A549 (cell line): ENCODE measurements around the gene MEIS1. TPM values are rescaled to one million over a fixed set of nuclear protein-coding genes. Genes with fewer than 3 reads are reported as not detected.

Source experiments
- ATAC-seq, 2 experiments: fragments of 200-7000 bp in 1 of 2; fragments of >200 bp in 1 of 2; cut with Nextera tagmentation in 1 of 2; cut with Tn5 transposase in 1 of 2; 3 replicates each; pipeline versions ENCODE4 v1.8.0 to v1.9.1; 2018 to 2020; ENCODE audit warnings: mild to moderate bottlenecking in 1 of 2, moderate library complexity in 1 of 2
- CTCF ChIA-PET: fragments of 300-600 bp; sonication (Branson Sonifier 250); formaldehyde crosslinking; extraction: SDS; loops from one replicate; lab custom pipeline; 2021; ENCODE audit warnings: antibody characterized with exemption, inconsistent platforms; lab: Yijun Ruan, JAX
- POLR2A ChIA-PET: fragments of 350-600 bp; formaldehyde crosslinking; extraction: SDS; loops from one replicate; lab custom pipeline; 2021; ENCODE audit warnings: antibody characterized with exemption, inconsistent platforms; lab: Yijun Ruan, JAX
- DNase-seq, 2 experiments: peaks; one replicate each; pipeline versions ENCODE4 v3.0.0 to v3.0.0-alpha.2; 2011 to 2016; ENCODE audit warnings: low read depth in 1 of 2, low spot score in 1 of 2
- FAIRE-seq: peaks from 2 replicates; lab custom pipeline; 2011; peaks lifted over from hg19 to GRCh38; lab: Jason Lieb, UNC
- H3K27ac ChIP-seq, 2 experiments: fragments of >200 bp; sonication (Bioruptor Twin); formaldehyde crosslinking; 3 replicates each; pipeline ENCODE4 v1.5.1; 2016 to 2017
- H3K4me1 ChIP-seq: fragments of >200 bp; sonication (Bioruptor Twin); formaldehyde crosslinking; 3 replicates; pipeline ENCODE4 v1.6.1; 2016
- H3K4me2 ChIP-seq: fragments of >200 bp; sonication (Bioruptor Twin); formaldehyde crosslinking; 3 replicates; pipeline ENCODE4 v1.6.1; 2016
- H3K4me3 ChIP-seq: fragments of >200 bp; sonication (Bioruptor Twin); formaldehyde crosslinking; 3 replicates; pipeline ENCODE4 v1.5.1; 2016
- H3K9me3 ChIP-seq: fragments of >200 bp; sonication (Bioruptor Twin); formaldehyde crosslinking; 3 replicates; pipeline ENCODE4 v1.6.1; 2016
- ATOH8 ChIP-seq: fragments of 250-450 bp; sonication (Bioruptor Pico); IDR thresholded peaks from 2 replicates; pipeline ENCODE4 v1.5.0; 2020; ENCODE audit warnings: low read depth, mild to moderate bottlenecking, moderate library complexity
- CBX8 ChIP-seq: fragments of 200-600 bp; sonication (generic); IDR thresholded peaks from 2 replicates; pipeline ENCODE4 v1.6.1; 2016
- FOSL2 ChIP-seq, 2 experiments: fragments of 450-650 bp in 1 of 2; fragments of >200 bp in 1 of 2; sonication (Bioruptor Twin) in 1 of 2; formaldehyde crosslinking; IDR thresholded peaks; 2 replicates each; pipeline versions ENCODE4 v1.5.0 to v1.6.1; 2016 to 2020; ENCODE audit warnings: mild to moderate bottlenecking in 1 of 2, moderate library complexity in 1 of 2
- FOXS1 ChIP-seq: fragments of 250-450 bp; sonication (Bioruptor Pico); IDR thresholded peaks from 2 replicates; pipeline ENCODE4 v1.5.0; 2020; ENCODE audit warnings: mild to moderate bottlenecking, moderate library complexity
- HOXB13 ChIP-seq: fragments of 250-450 bp; sonication (Bioruptor Pico); IDR thresholded peaks from 2 replicates; pipeline ENCODE4 v1.5.0; 2020; ENCODE audit warnings: low read depth, mild to moderate bottlenecking, moderate library complexity
- JUN ChIP-seq, 2 experiments: fragments of >200 bp; sonication (Bioruptor Twin); formaldehyde crosslinking; IDR thresholded peaks; 2 replicates in 1 of 2; 3 replicates in 1 of 2; pipeline ENCODE4 v1.6.1; 2016 to 2017
- JUNB ChIP-seq: fragments of >200 bp; sonication (Bioruptor Twin); formaldehyde crosslinking; IDR thresholded peaks from 2 replicates; pipeline ENCODE4 v1.6.1; 2016
- KDM1A ChIP-seq: fragments of 200-600 bp; sonication (generic); IDR thresholded peaks from 2 replicates; pipeline ENCODE4 v1.6.1; 2016; ENCODE audit warnings: low read depth, mild to moderate bottlenecking
- MYC ChIP-seq: IDR thresholded peaks from 2 replicates; pipeline ENCODE4 v1.6.1; 2012; ENCODE audit warnings: mild to moderate bottlenecking, inconsistent platforms, low read length, improper control_type of control experiment, borderline replicate concordance
- NFE2L2 ChIP-seq: fragments of 150-350 bp; conservative IDR thresholded peaks from 2 replicates; pipeline ENCODE4 v1.6.1; 2014; ENCODE audit warnings: low read length
- NPAS2 ChIP-seq: fragments of 250-450 bp; sonication (Bioruptor Pico); IDR thresholded peaks from 2 replicates; pipeline ENCODE4 v1.8.0; 2022; ENCODE audit warnings: mild to moderate bottlenecking, moderate library complexity, borderline replicate concordance
- RCOR1 ChIP-seq: fragments of 150-350 bp; IDR thresholded peaks from 2 replicates; pipeline ENCODE4 v1.6.1; 2014; ENCODE audit warnings: antibody characterized with exemption, low read length, low read depth
- SMC3 ChIP-seq: fragments of >200 bp; sonication (Bioruptor Twin); formaldehyde crosslinking; IDR thresholded peaks from 3 replicates; pipeline ENCODE4 v1.6.1; 2018; ENCODE audit warnings: inconsistent platforms
- TP53 ChIP-seq: fragments of 250-450 bp; sonication (Bioruptor Pico); IDR thresholded peaks from 2 replicates; pipeline ENCODE4 v1.5.0; 2021; ENCODE audit warnings: mild to moderate bottlenecking, moderate library complexity
- WGBS: methylation state at CpG from one replicate; pipeline ENCODE4 v1.1.6; 2017; ENCODE audit errors: missing lambda C conversion rate; 5-methylcytosine and 5-hydroxymethylcytosine counted together
- polyA plus RNA-seq, 4 experiments: library from polyadenylated mRNA; depleted of rRNA in 3 of 4; stranded (reverse); fragments of >200 nt; fragmentation: RNase III in 1 of 4; extraction: RNeasy Plus Mini Kit Qiagen cat#74134 plus additional on column Dnase treatment in 1 of 4; gene quantifications; 2 replicates in 3 of 4; 3 replicates in 1 of 4; pipeline ENCODE4 v1.2.3, GENCODE V29; 2011 to 2017
- TF ChIP-seq, protein P1 (sequence below): fragments of >200 bp; sonication (Bioruptor Twin); formaldehyde crosslinking; IDR thresholded peaks from 2 replicates; pipeline ENCODE4 v1.6.1; 2016
- TF ChIP-seq, protein P2 (sequence below): fragments of >200 bp; sonication (Bioruptor Twin); formaldehyde crosslinking; IDR thresholded peaks from 3 replicates; pipeline ENCODE4 v1.6.1; 2016
- TF ChIP-seq, protein P3 (sequence below): fragments of >200 bp; sonication (Bioruptor Twin); formaldehyde crosslinking; IDR thresholded peaks from 3 replicates; pipeline ENCODE4 v1.5.1; 2016

MEIS1 gene
- polyA plus RNA-seq, 2 of the 4 experiments (the other 2 are of a cell fraction), result 1.9 to 4.2 TPM

GRCh38 chr2:66447677-66448076 lies 12.8 kb downstream of the MEIS1 start:
- Histone ChIP-seq H3K4me3 (no peak overlapping the region), H3K4me1 (no peaks in the 10 kb centered on the region), H3K9me3 (no peaks in the 10 kb centered on the region), H3K27ac (no peak overlapping the region), H3K4me2 (no peak overlapping the region)
- no peak for DNase-seq
- no peak for FAIRE-seq
- ChIA-PET POLR2A (no interaction called here), CTCF (interaction anchor here (0.8 to 1.2 kb wide), 2 partner anchors 127 to 1393 kb away, joined by 3 read pairs; no protein-coding TSS in a partner anchor)
- 91% methylated on average over 2 of the region's 2 CpGs for WGBS
- TF ChIP-seq, protein P1, sequence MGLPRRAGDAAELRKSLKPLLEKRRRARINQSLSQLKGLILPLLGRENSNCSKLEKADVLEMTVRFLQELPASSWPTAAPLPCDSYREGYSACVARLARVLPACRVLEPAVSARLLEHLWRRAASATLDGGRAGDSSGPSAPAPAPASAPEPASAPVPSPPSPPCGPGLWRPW, result no peak
- TF ChIP-seq HOXB13 (CRISPR knock-in tag) (no peak), KDM1A (no peak), NFE2L2 (no peak), FOXS1 (CRISPR knock-in tag) (no peak)
- ATAC-seq, result no peak

DNA sequence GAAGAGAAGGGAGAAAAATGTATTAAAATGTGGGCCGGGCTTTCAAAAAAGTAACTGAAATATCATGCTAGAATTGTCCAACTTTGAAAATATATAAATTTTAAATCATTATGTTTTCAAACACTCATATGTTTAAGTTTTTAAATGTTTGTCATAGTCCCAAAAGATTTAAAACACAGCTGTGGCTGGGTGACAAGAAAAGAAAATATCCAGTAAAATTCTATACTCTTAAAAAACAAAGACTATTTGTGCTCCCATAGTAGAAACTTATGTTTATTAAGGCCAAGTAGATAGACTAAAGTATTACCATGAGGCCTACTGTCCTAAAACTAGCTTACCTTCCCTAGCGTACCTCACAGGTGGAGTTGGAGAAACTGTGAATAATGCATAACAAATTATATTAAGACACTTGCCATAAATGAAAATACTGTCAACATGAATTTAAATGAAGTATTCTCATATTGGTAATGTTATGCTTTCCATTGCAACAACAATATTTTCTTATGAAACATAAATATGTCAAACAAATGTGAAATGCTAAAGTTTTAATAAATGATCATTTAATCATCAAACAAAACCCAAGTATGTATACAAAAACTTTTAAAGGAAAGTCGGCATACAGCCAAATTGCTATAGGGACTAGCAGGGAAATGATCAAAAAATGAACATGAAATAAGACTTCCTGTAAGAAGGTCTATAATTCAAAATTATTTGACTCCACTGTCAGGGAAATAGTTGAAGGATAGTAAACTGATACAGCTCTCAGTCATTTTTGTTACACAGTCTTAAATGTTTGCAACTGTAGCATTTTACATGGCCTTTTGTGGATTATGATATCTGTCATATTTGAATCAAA lies 13.4 kb downstream of the MEIS1 start:
- ChIA-PET POLR2A (no interaction called here), CTCF (interaction anchor here (0.8 kb wide), 1 partner anchor 1392 kb away, joined by 3 read pairs; no protein-coding TSS in a partner anchor)
- Histone ChIP-seq H3K4me1 (no peaks in the 10 kb centered on the region), H3K27ac (no peak overlapping the region), H3K4me2 (no peak overlapping the region), H3K9me3 (no peaks in the 10 kb centered on the region), H3K4me3 (no peak overlapping the region)
- DNase-seq, result no peak
- FAIRE-seq, result no peak
- ATAC-seq, result no peak
- TF ChIP-seq JUN (IDR thresholded peaks at IDR 0.05), result no peak
- no peak for TF ChIP-seq TP53 (CRISPR knock-in tag)
- TF ChIP-seq, protein P2, sequence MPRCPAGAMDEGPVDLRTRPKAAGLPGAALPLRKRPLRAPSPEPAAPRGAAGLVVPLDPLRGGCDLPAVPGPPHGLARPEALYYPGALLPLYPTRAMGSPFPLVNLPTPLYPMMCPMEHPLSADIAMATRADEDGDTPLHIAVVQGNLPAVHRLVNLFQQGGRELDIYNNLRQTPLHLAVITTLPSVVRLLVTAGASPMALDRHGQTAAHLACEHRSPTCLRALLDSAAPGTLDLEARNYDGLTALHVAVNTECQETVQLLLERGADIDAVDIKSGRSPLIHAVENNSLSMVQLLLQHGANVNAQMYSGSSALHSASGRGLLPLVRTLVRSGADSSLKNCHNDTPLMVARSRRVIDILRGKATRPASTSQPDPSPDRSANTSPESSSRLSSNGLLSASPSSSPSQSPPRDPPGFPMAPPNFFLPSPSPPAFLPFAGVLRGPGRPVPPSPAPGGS, result no peak
- no peak for TF ChIP-seq NPAS2 (CRISPR knock-in tag)
- no peak for TF ChIP-seq ATOH8 (CRISPR knock-in tag)
- TF ChIP-seq CBX8, result no peak
- TF ChIP-seq SMC3, result no peak
- TF ChIP-seq MYC, result no peak
- no peak for TF ChIP-seq KDM1A
- no peak for TF ChIP-seq JUNB
- TF ChIP-seq RCOR1, result no peak
- TF ChIP-seq, protein P3, sequence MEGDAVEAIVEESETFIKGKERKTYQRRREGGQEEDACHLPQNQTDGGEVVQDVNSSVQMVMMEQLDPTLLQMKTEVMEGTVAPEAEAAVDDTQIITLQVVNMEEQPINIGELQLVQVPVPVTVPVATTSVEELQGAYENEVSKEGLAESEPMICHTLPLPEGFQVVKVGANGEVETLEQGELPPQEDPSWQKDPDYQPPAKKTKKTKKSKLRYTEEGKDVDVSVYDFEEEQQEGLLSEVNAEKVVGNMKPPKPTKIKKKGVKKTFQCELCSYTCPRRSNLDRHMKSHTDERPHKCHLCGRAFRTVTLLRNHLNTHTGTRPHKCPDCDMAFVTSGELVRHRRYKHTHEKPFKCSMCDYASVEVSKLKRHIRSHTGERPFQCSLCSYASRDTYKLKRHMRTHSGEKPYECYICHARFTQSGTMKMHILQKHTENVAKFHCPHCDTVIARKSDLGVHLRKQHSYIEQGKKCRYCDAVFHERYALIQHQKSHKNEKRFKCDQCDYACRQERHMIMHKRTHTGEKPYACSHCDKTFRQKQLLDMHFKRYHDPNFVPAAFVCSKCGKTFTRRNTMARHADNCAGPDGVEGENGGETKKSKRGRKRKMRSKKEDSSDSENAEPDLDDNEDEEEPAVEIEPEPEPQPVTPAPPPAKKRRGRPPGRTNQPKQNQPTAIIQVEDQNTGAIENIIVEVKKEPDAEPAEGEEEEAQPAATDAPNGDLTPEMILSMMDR, result no peak
- WGBS, result 90% methylated on average over 3 of the region's 3 CpGs

- DNase-seq, result no peak
- FAIRE-seq, result no peak
- Histone ChIP-seq H3K9me3 (no peaks in the 10 kb centered on the region), H3K4me1 (no peaks in the 10 kb centered on the region), H3K4me3 (no peak overlapping the region), H3K27ac (no peak overlapping the region), H3K4me2 (no peak overlapping the region)
- TF ChIP-seq, protein P2, result no peak
- TF ChIP-seq FOSL2 (IDR thresholded peaks at IDR 0.05), result no peak
- TF ChIP-seq FOSL2 (CRISPR knock-in tag; IDR thresholded peaks at IDR 0.05), result no peak
- ChIA-PET CTCF (no interaction called here), POLR2A (no interaction called here)
- no peak for ATAC-seq
Measured at GRCh38 chr2:66452214-66452613, 17.3 kb downstream of the MEIS1 start.
